Esophagus muscularis mucosa (tissue), 4 donors: ENCODE results near the gene SMIM27. TPM values are rescaled to one million over a fixed set of nuclear protein-coding genes. Genes with fewer than 3 reads are reported as not detected.

ENCODE experiments used
- DNase-seq: peaks from one replicate; pipeline ENCODE4 v3.0.0-alpha.2; 2017; ENCODE audit errors: extremely low spot score
- H3K27ac ChIP-seq, 4 donors: fragments of 200-600 bp; sonication (generic); replicated peaks in 1 of 4; 1 replicate in 3 of 4; 2 replicates in 1 of 4; pipeline ENCODE4 v1.5.1; 2016 to 2019; ENCODE audit warnings: mild to moderate bottlenecking in 1 of 4
- H3K27me3 ChIP-seq, 4 donors: fragments of 200-600 bp; sonication (generic); one replicate each; pipeline versions ENCODE4 v1.5.1 to v1.6.0; 2016 to 2019
- H3K36me3 ChIP-seq, 4 donors: fragments of 200-600 bp; sonication (generic); one replicate each; pipeline ENCODE4 v1.5.1; 2016 to 2019
- H3K4me1 ChIP-seq, 4 donors: fragments of 200-600 bp; sonication (generic); one replicate each; pipeline ENCODE4 v1.5.1; 2016 to 2019
- H3K4me3 ChIP-seq, 4 donors: fragments of 200-600 bp; sonication (generic); 1 replicate in 2 of 4; 2 replicates in 2 of 4; pipeline ENCODE4 v1.5.1; 2016 to 2019; ENCODE audit warnings: mild to moderate bottlenecking in 4 of 4, moderate library complexity in 1 of 4
- H3K9me3 ChIP-seq, 4 donors: fragments of 200-600 bp; sonication (generic); 1 replicate in 3 of 4; 2 replicates in 1 of 4; pipeline ENCODE4 v1.5.1; 2016 to 2019
- EP300 ChIP-seq: sonication (generic); formaldehyde crosslinking; IDR thresholded peaks from one replicate; pipeline ENCODE4 v1.6.1; 2017; ENCODE audit warnings: antibody characterized with exemption
- POLR2A ChIP-seq: fragments of 450-650 bp; IDR thresholded peaks from one replicate; pipeline ENCODE4 v1.6.1; 2017; ENCODE audit warnings: antibody characterized with exemption, moderate library complexity, mild to moderate bottlenecking, low read depth
- POLR2AphosphoS5 ChIP-seq, 2 donors: sonication (generic); formaldehyde crosslinking; IDR thresholded peaks; one replicate each; pipeline ENCODE4 v1.6.1; 2017; ENCODE audit warnings: antibody characterized with exemption in 2 of 2
- WGBS: methylation state at CpG from one replicate; pipeline ENCODE4 v1.1.5; 2018; 5-methylcytosine and 5-hydroxymethylcytosine counted together
- intact Hi-C: fragments of 100-400 bp; cut with DNase I; formaldehyde crosslinking; loops from one replicate; pipeline ENCODE4 v1.15.1; 2023
- total RNA-seq, 4 donors: library from RNA; depleted of rRNA; stranded (reverse); fragments of >200 nt; gene quantifications; one replicate each; pipeline versions ENCODE4 v1.1.0 to v1.2.1, GENCODE V29; 2016
- TF ChIP-seq, protein P1 (sequence below), 3 experiments: fragments of 200-600 bp in 2 of 3; fragments of 450-650 bp in 1 of 3; sonication (generic) in 2 of 3; IDR thresholded peaks; one replicate each; pipeline ENCODE4 v1.5.1; 2017 to 2019; ENCODE audit warnings: antibody characterized with exemption in 3 of 3, mild to moderate bottlenecking in 2 of 3, moderate library complexity in 1 of 3

The SMIM27 gene
- total RNA-seq, 4 donors from 2014 or later: 4.8 to 11.2 (median 7.8) TPM

- peaks cover 0 to 3% (median 0%) of the 10 kb centered on the region in 4 donors for H3K27me3 ChIP-seq
- 41% methylated on average over 3 of the region's 3 CpGs for WGBS
- intact Hi-C loops: loop anchor here (2.0 to 5.0 kb wide), 2 partner anchors 151 to 386 kb away; no protein-coding TSS in a partner anchor
- no peak overlapping the region for H3K4me3 ChIP-seq
- peaks cover 0 to 8% (median 4%) of the 10 kb centered on the region in 4 donors for H3K4me1 ChIP-seq
- no peaks in the 10 kb centered on the region for H3K36me3 ChIP-seq
- DNase-seq: no peak
- H3K9me3 ChIP-seq: no peaks in the 10 kb centered on the region
- TF ChIP-seq, protein P1, sequence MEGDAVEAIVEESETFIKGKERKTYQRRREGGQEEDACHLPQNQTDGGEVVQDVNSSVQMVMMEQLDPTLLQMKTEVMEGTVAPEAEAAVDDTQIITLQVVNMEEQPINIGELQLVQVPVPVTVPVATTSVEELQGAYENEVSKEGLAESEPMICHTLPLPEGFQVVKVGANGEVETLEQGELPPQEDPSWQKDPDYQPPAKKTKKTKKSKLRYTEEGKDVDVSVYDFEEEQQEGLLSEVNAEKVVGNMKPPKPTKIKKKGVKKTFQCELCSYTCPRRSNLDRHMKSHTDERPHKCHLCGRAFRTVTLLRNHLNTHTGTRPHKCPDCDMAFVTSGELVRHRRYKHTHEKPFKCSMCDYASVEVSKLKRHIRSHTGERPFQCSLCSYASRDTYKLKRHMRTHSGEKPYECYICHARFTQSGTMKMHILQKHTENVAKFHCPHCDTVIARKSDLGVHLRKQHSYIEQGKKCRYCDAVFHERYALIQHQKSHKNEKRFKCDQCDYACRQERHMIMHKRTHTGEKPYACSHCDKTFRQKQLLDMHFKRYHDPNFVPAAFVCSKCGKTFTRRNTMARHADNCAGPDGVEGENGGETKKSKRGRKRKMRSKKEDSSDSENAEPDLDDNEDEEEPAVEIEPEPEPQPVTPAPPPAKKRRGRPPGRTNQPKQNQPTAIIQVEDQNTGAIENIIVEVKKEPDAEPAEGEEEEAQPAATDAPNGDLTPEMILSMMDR (IDR thresholded peaks at IDR 0.05): peak in 2 of 3 experiments; percentile 40 to 45
- TF ChIP-seq EP300: no peak
- no peak overlapping the region for H3K27ac ChIP-seq
Observed at GRCh38 chr9:32581512-32582143, 29.5 kb downstream of the SMIM27 start.

DNA sequence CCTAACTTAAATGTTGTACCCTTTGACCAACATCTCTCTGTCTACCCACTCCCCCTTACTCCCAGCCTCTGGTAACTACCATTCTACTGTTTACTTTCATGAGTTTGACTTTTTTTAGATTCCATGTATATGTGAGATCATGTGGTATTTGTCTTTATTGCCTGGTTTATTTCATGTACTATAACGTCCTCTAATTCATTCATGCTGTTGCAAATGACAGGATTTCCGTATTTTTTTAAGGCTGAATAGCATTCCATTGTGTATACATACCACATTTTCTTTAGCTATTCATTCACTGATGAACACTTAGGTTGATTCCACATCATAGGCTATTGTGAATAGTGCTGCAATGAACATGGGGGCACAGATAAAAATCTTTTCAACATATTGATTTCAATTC is 32.7 kb downstream of the SMIM27 start:
- DNase-seq: no peak
- Histone ChIP-seq H3K27me3 (peaks cover 0 to 11% (median 0%) of the 10 kb centered on the region in 4 donors), H3K4me1 (no peaks in the 10 kb centered on the region), H3K4me3 (no peak overlapping the region), H3K36me3 (no peaks in the 10 kb centered on the region), H3K9me3 (no peaks in the 10 kb centered on the region), H3K27ac (no peak overlapping the region)
- WGBS: 31% methylated on average over 2 of the region's 2 CpGs
- intact Hi-C loops: loop anchor here (5.0 kb wide), 1 partner anchor 383 kb away; no protein-coding TSS in a partner anchor
- TF ChIP-seq, protein P1 (IDR thresholded peaks at IDR 0.05): no peak
- TF ChIP-seq POLR2AphosphoS5 (IDR thresholded peaks at IDR 0.05) (no peak), POLR2A (no peak), EP300 (no peak)

DNA sequence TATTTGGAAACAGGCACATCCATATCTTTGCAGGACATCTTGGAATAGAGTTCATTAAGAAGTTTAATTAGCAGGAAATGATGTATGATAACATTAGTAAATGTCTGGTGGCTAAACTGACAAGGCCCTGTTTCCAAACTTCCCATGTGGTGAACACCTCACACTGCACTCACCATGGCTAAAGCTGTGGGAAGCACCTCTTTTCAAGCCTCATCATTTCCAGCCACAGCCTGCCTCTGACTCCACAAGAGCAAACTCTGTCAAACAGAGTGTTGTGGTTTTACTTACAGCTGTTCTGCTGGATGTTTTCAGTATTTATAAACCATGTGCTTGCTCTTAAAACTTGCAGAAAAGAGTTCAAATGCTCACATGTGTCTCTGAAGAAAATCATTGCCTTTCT is 35.8 kb downstream of the SMIM27 start:
- Histone ChIP-seq H3K4me1 (no peaks in the 10 kb centered on the region), H3K4me3 (no peak overlapping the region), H3K9me3 (no peaks in the 10 kb centered on the region), H3K36me3 (no peaks in the 10 kb centered on the region), H3K27me3 (peaks cover 0 to 8% (median 0%) of the 10 kb centered on the region in 4 donors), H3K27ac (no peak overlapping the region)
- no peak for DNase-seq
- intact Hi-C loops: no loop called here
- TF ChIP-seq POLR2A: no peak
- TF ChIP-seq, protein P1 (IDR thresholded peaks at IDR 0.05): no peak
- no peak for TF ChIP-seq POLR2AphosphoS5 (IDR thresholded peaks at IDR 0.05)
- no peak for TF ChIP-seq EP300

DNA sequence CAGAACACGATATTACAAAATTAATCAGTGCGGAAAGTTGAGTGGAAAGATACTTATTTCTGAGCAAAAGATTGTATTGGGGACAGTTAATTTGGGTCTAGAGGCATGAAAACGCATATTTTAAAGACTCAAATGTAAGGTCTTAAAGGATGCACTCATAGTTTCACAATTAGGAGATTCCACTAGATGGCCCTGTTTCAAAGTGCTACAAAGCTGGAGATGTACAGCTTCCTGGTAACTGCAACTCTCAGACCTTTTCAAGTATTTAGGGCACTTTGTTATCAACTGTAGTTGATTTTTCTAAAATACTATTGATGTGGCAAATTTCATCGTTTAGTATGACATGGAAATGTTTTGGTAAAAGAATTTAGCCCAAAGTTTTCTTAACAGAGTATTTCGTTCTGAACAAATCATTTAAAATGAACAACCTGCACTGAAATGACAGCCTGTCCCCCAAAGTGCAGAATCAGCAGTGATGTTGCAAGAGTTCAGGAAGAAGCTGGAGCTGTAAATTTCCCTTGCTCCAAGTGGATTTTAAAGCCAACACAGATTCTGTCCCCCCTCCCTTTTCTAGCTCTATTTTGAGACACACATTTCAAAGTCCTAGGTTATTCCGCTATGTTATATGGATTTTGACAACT is 37.1 kb downstream of the SMIM27 start:
- H3K27ac ChIP-seq: no peak overlapping the region
- intact Hi-C loops: no loop called here
- WGBS: 45% methylated on average over 6 of the region's 6 CpGs

More for the DNA sequence above, 37.1 kb downstream of the SMIM27 start:
- Histone ChIP-seq H3K9me3 (no peaks in the 10 kb centered on the region), H3K27me3 (peaks cover 0 to 8% (median 0%) of the 10 kb centered on the region in 4 donors), H3K36me3 (no peaks in the 10 kb centered on the region), H3K4me1 (no peaks in the 10 kb centered on the region), H3K4me3 (no peak overlapping the region)
- no peak for DNase-seq
- TF ChIP-seq POLR2AphosphoS5 (IDR thresholded peaks at IDR 0.05) (no peak), POLR2A (no peak), EP300 (no peak)
- TF ChIP-seq, protein P1 (IDR thresholded peaks at IDR 0.05): peak in 2 of 3 experiments; percentile 28 to 33
